NCI-H2227 (cell line): ENCODE data around the gene LARGE1.

Experiments
- DNase-seq: peaks from one replicate; lab custom pipeline; 2025; ENCODE audit not compliant: unreplicated experiment; lab: John Stamatoyannopoulos, UW

Gene LARGE1

DNA sequence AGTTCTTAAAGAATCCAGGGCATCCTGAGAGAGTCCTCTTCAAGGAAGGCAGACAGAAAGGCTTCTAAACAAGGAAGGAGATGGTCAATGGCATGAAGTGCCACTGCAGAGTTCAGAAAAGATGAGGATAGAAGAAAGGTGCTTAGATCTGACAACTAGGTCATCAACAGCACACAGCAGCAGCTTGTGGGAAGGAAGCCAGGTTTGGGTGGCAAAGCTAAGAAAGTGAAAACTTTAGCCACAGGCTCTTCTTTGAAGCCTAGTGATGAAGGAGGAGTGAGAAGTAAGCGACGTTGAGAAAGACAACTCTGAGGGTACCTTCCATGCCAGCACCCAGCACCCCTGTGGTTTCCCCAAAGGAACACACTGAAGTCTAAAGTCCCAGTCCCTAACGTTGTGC, 92.0 kb downstream of the LARGE1 start:
- no peak for DNase-seq

GRCh38 chr22:33825761-33826160, 94.5 kb downstream of the LARGE1 start:
- DNase-seq = no peak

- DNase-seq = no peak
These were observed 96.7 kb downstream of the LARGE1 start for GRCh38 chr22:33823552-33823951.

GRCh38 chr22:33821290-33821689, 99.0 kb downstream of the LARGE1 start:
- no peak for DNase-seq

- DNase-seq = no peak
These were observed 100.5 kb downstream of the LARGE1 start for GRCh38 chr22:33819743-33820142.

GRCh38 chr22:33817512-33818127, 102.7 kb downstream of the LARGE1 start:
- no peak for DNase-seq

DNA sequence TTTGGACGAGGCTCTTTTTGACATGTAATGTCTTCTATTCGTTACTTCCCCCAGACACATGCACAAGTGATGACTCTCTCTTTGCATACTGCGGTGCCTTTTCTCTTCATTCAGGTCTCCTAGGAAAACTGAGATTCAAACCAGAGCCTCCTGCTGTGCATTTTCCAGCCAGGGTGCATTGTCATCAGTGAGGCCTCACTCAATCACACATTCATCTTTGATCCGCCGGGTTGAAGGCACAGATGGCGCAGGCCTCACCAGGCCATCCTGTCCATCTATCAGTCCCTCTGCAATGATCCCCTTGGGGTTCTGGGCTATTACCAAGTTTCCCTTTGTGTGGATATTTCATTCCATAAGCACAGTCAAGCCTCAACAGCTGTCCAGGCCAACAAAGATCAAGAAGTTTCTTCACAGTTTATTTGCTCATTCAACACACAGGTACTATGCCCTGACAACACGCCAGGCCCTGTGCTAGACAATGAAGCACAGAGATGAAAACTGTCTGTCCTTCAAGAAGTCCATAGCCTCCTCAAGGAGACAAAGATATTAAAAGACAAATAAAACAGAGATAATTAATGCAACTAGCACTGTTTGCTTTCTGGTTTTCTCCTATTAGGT, 107.8 kb downstream of the LARGE1 start:
- DNase-seq = no peak

DNA sequence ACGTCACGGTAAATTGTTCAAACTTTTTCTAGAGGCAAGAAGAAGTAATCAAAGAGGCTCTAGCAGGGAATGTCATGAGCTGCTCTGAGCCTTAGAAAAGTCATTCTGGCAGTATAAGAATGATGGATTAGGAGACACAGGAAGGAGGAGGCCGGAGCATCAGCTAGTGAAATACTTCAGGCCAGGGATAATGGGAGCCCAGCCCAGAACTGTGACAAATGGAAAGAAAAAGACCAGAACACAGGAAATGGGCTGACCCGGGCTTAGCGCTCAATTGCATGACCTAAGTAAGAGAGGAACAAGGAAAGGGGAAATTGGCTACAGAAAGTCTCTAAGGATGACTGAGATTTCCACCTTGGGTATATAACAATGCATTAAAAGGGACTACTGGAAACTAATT, 108.6 kb downstream of the LARGE1 start:
- no peak for DNase-seq

DNA sequence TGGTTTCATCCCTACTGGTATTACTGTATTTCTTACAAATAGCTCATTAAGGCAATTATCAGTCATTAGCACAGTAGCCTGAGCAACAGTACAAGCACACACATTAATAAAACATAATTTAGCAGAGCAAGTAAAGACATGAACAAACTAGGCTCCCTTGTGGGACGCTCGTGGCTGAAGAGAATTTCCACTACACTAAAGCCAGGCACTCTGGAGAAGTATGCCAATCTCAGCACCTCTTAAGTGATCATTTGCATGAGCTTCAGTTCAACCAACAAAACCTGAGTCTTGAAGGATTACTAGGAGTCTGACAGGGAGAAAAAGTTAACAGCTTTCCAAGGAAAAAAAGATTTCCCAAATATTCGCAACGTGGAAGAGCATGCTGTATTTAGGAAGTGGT, 109.1 kb downstream of the LARGE1 start:
- no peak for DNase-seq

DNA sequence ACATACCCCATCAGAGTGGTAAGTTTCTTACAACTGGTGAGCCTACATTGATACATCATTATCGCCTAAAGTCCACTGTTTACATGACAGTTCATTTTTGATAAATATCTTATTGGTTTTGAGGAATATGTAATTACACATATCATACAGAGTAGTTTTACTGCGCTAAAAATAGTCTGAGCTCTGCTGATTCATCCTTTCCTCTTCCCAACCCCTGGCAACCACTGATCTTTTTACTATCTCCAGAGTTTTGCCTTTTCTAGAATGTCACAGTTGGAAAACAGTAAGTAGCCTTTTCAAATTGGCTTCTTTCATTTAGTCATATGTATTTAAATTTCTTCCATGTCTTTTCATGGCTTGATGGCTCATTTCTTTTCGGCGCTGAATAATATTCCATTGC, 112.8 kb downstream of the LARGE1 start:
- DNase-seq = no peak

GRCh38 chr22:33806191-33806590, 114.1 kb downstream of the LARGE1 start:
- no peak for DNase-seq

DNA sequence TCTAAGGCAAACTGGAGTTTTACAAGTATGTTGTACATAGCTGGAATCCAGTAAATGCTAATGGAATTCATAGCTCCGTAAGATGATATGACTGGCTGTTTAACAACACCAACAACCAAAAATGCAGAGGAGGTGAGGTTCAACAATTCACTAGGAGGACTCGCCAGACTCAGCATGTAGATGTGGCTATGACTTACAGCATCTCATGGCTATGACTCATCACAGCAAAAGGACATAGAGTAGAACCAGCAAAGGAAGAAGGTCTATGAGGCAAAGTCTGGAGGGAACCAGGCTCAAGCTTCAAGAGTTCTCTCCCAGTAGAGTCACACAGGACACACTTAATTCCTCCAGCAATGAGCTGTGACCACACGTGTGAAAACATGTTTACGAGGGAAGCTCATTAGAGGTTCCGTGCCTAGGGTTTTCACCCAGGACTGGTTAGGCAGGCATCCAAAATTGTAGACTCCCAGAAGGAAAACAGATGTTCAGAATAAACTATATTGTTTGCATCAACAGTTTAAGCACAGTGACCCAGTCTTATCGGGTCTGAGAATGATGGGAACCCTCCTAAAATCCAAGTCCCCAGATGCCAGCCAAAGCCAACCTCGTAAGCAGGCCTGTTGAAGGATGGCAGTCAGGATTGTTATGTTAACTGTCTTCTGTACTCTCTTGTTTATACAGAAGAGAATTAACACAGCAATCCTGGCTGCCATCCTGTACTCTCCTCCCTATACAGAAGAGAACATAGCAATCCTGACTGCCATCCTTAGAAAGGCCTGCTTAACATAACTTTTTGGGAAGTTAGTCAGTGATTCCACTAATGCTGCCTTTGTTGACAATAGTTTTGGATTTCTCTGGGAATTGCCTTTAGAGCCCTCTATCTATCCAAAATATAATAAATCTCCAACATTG, 116.6 kb downstream of the LARGE1 start:
- DNase-seq = no peak

DNA sequence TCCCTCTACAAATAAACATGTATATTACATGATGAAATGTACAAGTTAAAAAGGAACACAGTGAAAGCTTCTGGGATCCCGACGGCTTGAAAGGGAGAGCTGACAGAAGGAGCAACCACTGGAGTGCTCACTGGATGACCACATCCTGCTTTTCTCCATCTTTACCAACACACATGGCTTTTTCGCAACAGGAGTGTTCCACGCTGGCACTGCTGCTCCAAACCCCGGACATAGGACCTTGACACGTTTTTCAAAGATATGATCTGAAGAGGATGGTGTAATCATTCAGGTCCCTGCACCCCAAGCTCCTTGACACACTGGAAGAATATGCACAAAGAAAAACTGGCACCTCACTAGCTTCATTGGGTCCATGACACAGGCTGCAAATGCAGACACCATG, 121.9 kb downstream of the LARGE1 start:
- DNase-seq = no peak

- DNase-seq = no peak
These were observed 123.8 kb downstream of the LARGE1 start for GRCh38 chr22:33796494-33796893.

DNA sequence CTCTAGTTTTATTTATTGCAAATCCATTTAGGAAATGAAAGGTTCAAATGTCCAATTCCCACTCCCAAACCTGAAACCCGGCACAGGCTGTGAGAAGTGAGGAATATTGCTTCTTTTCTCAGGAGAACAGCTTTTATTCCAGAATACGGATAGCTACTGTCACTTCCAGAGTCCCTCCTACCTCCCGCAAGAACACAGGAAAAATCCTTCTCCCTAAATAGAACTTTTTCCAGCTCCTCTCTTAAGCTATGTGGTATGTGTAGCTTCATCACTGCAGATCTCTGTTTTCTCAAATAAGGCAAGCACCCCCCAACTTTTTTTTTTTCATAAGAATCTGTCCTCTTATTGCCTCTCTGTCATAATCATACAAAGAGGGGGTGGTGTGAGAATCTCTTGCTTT, 126.8 kb downstream of the LARGE1 start:
- no peak for DNase-seq

DNA sequence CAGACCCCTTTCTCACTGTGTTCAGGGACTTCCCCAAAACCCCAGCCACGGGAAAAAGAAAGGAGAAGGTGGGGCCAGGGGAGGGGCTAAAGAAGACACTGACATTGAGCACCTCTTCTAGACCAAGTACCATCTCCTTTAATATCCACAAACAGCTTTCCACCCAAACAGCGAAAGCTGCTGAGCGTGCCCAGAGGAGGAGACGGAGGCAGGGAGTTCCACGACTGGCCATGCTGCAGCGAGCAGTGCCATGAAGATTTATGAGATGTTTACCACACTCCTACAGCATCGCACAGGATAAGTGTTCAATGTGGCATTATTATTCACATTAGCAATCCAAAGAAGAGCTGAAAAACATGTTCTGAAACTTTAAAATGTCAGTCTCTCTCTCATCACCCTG, 127.4 kb downstream of the LARGE1 start:
- DNase-seq = no peak

DNA sequence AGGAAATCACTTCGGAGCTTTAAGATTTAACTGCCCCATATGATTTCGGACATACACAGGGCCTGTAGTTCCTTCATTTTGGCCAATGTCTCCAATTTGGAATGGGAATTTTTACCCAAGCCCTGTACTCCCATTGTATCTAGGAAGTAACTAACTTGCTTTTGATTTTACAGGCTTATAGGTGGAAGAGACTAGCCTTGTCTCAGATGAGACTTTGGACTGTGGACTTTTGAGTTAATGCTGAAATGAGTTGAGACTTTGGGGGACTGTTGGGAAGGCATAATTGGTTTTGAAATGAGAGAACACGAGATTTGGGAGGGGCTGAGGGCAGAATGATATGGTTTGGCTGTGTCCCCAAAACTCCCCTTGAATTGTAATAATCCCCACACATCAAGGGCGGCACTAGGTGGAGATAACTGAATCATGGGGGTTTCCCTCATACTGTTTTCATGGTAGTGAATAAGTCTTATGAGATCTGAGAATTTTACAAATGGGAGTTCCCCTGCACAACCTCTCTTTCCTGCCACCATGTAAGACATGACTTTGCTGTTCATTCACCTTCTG, 130.5 kb downstream of the LARGE1 start:
- no peak for DNase-seq

- DNase-seq = no peak
These were observed 131.3 kb downstream of the LARGE1 start for GRCh38 chr22:33788927-33789326.

DNA sequence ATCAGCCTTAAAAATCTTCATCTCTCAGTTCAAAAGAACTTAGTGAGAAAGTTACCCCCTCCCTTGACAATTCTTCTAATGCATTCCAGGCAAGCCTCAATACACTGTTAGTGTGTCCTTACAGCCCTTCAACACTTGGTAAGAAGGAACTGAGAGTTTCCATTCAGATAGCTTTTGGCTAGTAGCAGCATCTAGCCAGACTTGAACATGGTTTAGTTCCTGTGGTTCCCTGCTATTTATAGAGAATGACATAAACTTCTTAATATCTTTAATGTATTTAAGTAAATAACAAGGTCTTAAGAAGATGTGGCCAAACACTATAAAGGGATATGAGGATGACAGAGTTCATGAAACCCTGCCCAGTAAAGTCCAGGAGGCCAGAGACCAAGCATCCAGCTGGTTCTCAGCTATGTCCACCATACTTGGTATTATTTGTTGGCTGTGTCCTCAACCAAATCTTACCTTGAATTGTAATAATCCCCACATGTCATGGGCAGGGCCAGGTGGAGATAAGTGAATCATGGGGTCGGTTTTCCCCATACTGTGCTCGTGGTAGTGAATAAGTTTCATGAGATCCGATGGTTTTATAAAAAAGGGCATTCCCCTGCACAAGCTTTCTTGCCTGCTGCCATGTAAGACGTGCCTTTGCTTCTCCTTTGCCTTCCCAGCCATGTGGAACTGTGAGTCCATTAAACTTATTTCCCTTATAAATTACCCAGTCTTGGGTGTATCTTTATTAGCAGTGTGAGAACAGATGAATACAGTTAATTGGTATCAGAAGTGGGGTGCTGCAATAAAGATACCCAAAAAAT, 132.4 kb downstream of the LARGE1 start:
- DNase-seq = no peak

GRCh38 chr22:33786149-33786548, 134.1 kb downstream of the LARGE1 start:
- no peak for DNase-seq
